GM23338 (cell line): ENCODE results near the gene COL4A2. TPM values are rescaled to one million over a fixed set of nuclear protein-coding genes. Genes with fewer than 3 reads are reported as not detected.

ENCODE experiments used
- ATAC-seq: fragments of 200-7000 bp; cut with Tn5 transposase; 3 replicates; pipeline ENCODE4 v1.9.1; 2020
- DNase-seq: peaks from one replicate; pipeline ENCODE4 v3.0.0-alpha.2; 2015; ENCODE audit warnings: low spot score
- H2AFZ ChIP-seq: fragments of 200-600 bp; sonication (generic); 2 replicates; pipeline ENCODE4 v1.8.0; 2016; ENCODE audit warnings: antibody characterized with exemption, mild to moderate bottlenecking, moderate library complexity
- H3F3A ChIP-seq: fragments of 200-600 bp; sonication (generic); replicated peaks from 2 replicates; pipeline ENCODE4 v1.8.0; 2017; ENCODE audit warnings: antibody characterized with exemption, mixed run types, low read depth
- H3K27ac ChIP-seq: fragments of 200-600 bp; sonication (generic); 2 replicates; pipeline ENCODE4 v1.6.1; 2016; ENCODE audit warnings: low read depth
- H3K27me3 ChIP-seq: fragments of 200-600 bp; sonication (generic); 2 replicates; pipeline ENCODE4 v1.8.0; 2016; ENCODE audit warnings: mild to moderate bottlenecking, mixed run types, moderate library complexity; ENCODE audit not compliant: insufficient read depth
- H3K36me3 ChIP-seq: fragments of 200-600 bp; sonication (generic); 2 replicates; pipeline ENCODE4 v1.8.0; 2016; ENCODE audit warnings: mild to moderate bottlenecking; ENCODE audit not compliant: insufficient read depth
- H3K4me1 ChIP-seq: fragments of 200-600 bp; sonication (generic); 2 replicates; pipeline ENCODE4 v1.8.0; 2016; ENCODE audit warnings: mild to moderate bottlenecking, moderate library complexity; ENCODE audit not compliant: insufficient read depth
- H3K4me2 ChIP-seq: fragments of 200-600 bp; sonication (generic); 2 replicates; pipeline ENCODE4 v1.7.1; 2017; ENCODE audit warnings: mixed run types
- H3K4me3 ChIP-seq: fragments of 200-600 bp; sonication (generic); 2 replicates; pipeline ENCODE4 v1.6.1; 2016; ENCODE audit warnings: mixed run types
- H3K79me2 ChIP-seq: fragments of 200-600 bp; sonication (generic); replicated peaks from 2 replicates; pipeline ENCODE4 v1.8.0; 2017; ENCODE audit warnings: mild to moderate bottlenecking; ENCODE audit not compliant: insufficient read depth
- H3K9me2 ChIP-seq: fragments of 200-600 bp; sonication (generic); 2 replicates; pipeline ENCODE4 v1.8.0; 2017; ENCODE audit not compliant: insufficient read depth
- H4K20me1 ChIP-seq: fragments of 200-600 bp; sonication (generic); replicated peaks from 2 replicates; pipeline ENCODE4 v1.8.0; 2017; ENCODE audit warnings: mild to moderate bottlenecking; ENCODE audit not compliant: insufficient read depth
- H3K27ac Mint-ChIP-seq: 2 replicates; pipeline ENCODE4 v1.8.0; 2020; ENCODE audit warnings: inconsistent platforms, mild to moderate bottlenecking, moderate library complexity, mixed read lengths
- H3K27me3 Mint-ChIP-seq: 3 replicates; pipeline ENCODE4 v1.8.0; 2022; ENCODE audit warnings: low read depth, mild to moderate bottlenecking, moderate library complexity, mixed read lengths, inconsistent platforms; ENCODE audit not compliant: insufficient read depth, poor library complexity
- H3K36me3 Mint-ChIP-seq: 3 replicates; pipeline ENCODE4 v1.8.0; 2021; ENCODE audit warnings: low read depth, mild to moderate bottlenecking, inconsistent platforms, moderate library complexity, mixed read lengths
- H3K4me1 Mint-ChIP-seq: 3 replicates; pipeline ENCODE4 v1.8.0; 2020; ENCODE audit warnings: mild to moderate bottlenecking, inconsistent platforms, mixed read lengths
- H3K4me3 Mint-ChIP-seq: 3 replicates; pipeline ENCODE4 v1.8.0; 2021; ENCODE audit warnings: moderate library complexity, mild to moderate bottlenecking, inconsistent platforms, mixed read lengths
- H3K9me3 Mint-ChIP-seq: 3 replicates; pipeline ENCODE4 v1.8.0; 2020; ENCODE audit warnings: moderate library complexity, mild to moderate bottlenecking, inconsistent platforms, mixed read lengths
- CREB1 ChIP-seq: fragments of 250-450 bp; sonication (Bioruptor Pico); IDR thresholded peaks from 2 replicates; pipeline ENCODE4 v1.5.0; 2020; ENCODE audit warnings: low read depth, mild to moderate bottlenecking, moderate library complexity
- CTCF ChIP-seq, 2 experiments: fragments of 200-600 bp in 1 of 2; sonication (generic) in 1 of 2; conservative IDR thresholded peaks; 2 replicates each; pipeline versions ENCODE4 v1.5.1 to v1.6.1; 2016 to 2017; ENCODE audit warnings: antibody characterized with exemption in 2 of 2, low read depth in 2 of 2, mild to moderate bottlenecking in 2 of 2, moderate library complexity in 1 of 2
- ETS1 ChIP-seq: IDR thresholded peaks from 2 replicates; pipeline ENCODE4 v1.6.1; 2016; ENCODE audit warnings: antibody characterized with exemption
- EZH2 ChIP-seq: fragments of 200-600 bp; sonication (generic); IDR thresholded peaks from one replicate; pipeline ENCODE4 v1.8.0; 2017; ENCODE audit warnings: antibody characterized with exemption, mild to moderate bottlenecking, low read depth; ENCODE audit not compliant: unreplicated experiment
- EZH2phosphoT487 ChIP-seq: fragments of 200-600 bp; sonication (generic); IDR thresholded peaks from one replicate; pipeline ENCODE4 v1.8.1; 2018; ENCODE audit warnings: antibody characterized with exemption; ENCODE audit not compliant: unreplicated experiment
- JUNB ChIP-seq: IDR thresholded peaks from one replicate; pipeline ENCODE4 v1.6.1; 2016; ENCODE audit warnings: antibody characterized with exemption; ENCODE audit not compliant: unreplicated experiment
- NANOG ChIP-seq: IDR thresholded peaks from 2 replicates; pipeline ENCODE4 v1.6.1; 2016; ENCODE audit warnings: antibody characterized with exemption, borderline replicate concordance
- POLR2AphosphoS5 ChIP-seq: IDR thresholded peaks from 2 replicates; pipeline ENCODE4 v1.6.1; 2016; ENCODE audit warnings: antibody characterized with exemption, low read depth
- REST ChIP-seq: IDR thresholded peaks from one replicate; pipeline ENCODE4 v1.6.1; 2018; ENCODE audit warnings: antibody characterized with exemption; ENCODE audit not compliant: unreplicated experiment
- STAT1 ChIP-seq: IDR thresholded peaks from one replicate; pipeline ENCODE4 v1.6.1; 2016; ENCODE audit warnings: antibody characterized with exemption; ENCODE audit not compliant: unreplicated experiment
- ZNF114 ChIP-seq: fragments of 250-450 bp; sonication (Bioruptor Pico); IDR thresholded peaks from 2 replicates; pipeline ENCODE4 v1.5.0; 2020; ENCODE audit warnings: mild to moderate bottlenecking, moderate library complexity
- ZNF331 ChIP-seq: fragments of 250-450 bp; sonication (Bioruptor Pico); IDR thresholded peaks from 2 replicates; pipeline ENCODE4 v1.5.0; 2020; ENCODE audit warnings: low read depth, mild to moderate bottlenecking, moderate library complexity
- ZNF462 ChIP-seq: fragments of 250-450 bp; sonication (Bioruptor Pico); IDR thresholded peaks from 2 replicates; pipeline ENCODE4 v1.5.0; 2020; ENCODE audit warnings: mild to moderate bottlenecking, moderate library complexity
- polyA plus RNA-seq: library from polyadenylated mRNA; unstranded; fragments of >200 nt; fragmentation: Nextera tagmentation; extraction: Ambion mirVana; gene quantifications from 2 replicates; pipeline ENCODE4 v1.2.1, GENCODE V29; 2016
- total RNA-seq: library from RNA; depleted of rRNA; stranded (reverse); fragments of >200 nt; shearing (Covaris generic); gene quantifications from 2 replicates; pipeline ENCODE4 v1.2.3, GENCODE V29; 2014

Gene COL4A2
- total and polyA plus RNA-seq, 2 experiments from 2014 or later, result 37.4 to 131 TPM

- TF ChIP-seq ZNF462 (no peak), ETS1 (no peak), POLR2AphosphoS5 (no peak), NANOG (no peak), ZNF331 (no peak), CREB1 (no peak), EZH2phosphoT487 (no peak), EZH2 (no peak), JUNB (no peak), STAT1 (no peak), CTCF (conservative IDR thresholded peaks at IDR 0.05; ENCODE audit: low read depth in 2 of 2) (no peak), ZNF114 (CRISPR knock-in tag) (no peak), REST (no peak)
- no peaks in the 10 kb centered on the region; the same call in 1 of the 2 replicates for H3K4me1 ChIP-seq
- DNase-seq (no peak), ATAC-seq (no peak)
- H3K9me3 Mint-ChIP-seq, result no peaks in the 10 kb centered on the region
- H3K79me2 ChIP-seq, result no peaks in the 10 kb centered on the region
- H3K27me3 ChIP-seq, result no peaks in the 10 kb centered on the region
- no peak overlapping the region for H3K4me3 Mint-ChIP-seq
- H3F3A ChIP-seq, result no peaks in the 10 kb centered on the region
- no peaks in the 10 kb centered on the region for H3K36me3 ChIP-seq
- no peak overlapping the region for H3K27ac ChIP-seq
- H3K4me3 ChIP-seq, result no peak overlapping the region
- no peaks in the 10 kb centered on the region; the same call in 2 of the 3 replicates for H3K36me3 Mint-ChIP-seq
- no peak overlapping the region for H3K4me2 ChIP-seq
- H4K20me1 ChIP-seq, result peaks cover 6% of the 10 kb centered on the region; the same call in 1 of the 2 replicates
- peaks cover 6% of the 10 kb centered on the region for H3K27me3 Mint-ChIP-seq
- no peak overlapping the region for H3K27ac Mint-ChIP-seq
- H3K4me1 Mint-ChIP-seq, result peaks cover 30% of the 10 kb centered on the region
- no peak overlapping the region for H2AFZ ChIP-seq
- H3K9me2 ChIP-seq, result no peaks in the 10 kb centered on the region
Measured at GRCh38 chr13:110414931-110415330, 107.8 kb downstream of the COL4A2 start.
